ENCODE results near the gene CALB2. TPM values are rescaled to one million over a fixed set of nuclear protein-coding genes. Genes with fewer than 3 reads are reported as not detected.

The CALB2 gene
- total and polyA plus RNA-seq, 2 donors (not counting 1 experiment from before 2014, with no cell fraction given), result not detected

DNA sequence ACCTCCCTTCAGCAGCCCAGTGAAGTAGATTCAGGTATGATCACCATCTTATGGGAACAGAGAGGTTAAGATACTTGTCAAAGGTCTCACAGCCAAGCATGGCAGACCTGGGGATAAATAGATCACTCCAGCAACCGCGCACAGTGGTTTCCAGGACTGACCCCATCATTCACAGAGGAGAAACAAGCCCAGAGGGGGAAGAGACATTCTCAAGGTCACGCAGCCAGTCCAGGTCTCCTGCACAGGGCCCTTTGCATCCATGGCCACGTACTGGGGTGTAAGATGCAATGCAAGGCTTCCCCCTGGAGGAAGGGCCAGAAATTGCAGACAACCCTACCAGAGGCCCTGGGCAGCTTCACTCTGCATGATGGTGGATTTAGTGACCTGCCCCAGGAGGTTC is 63.4 kb downstream of the CALB2 start:
- H3K27ac ChIP-seq (ENCODE audit: low read length in 2 of 2), result no peak overlapping the region
- intact Hi-C loops (cut with micrococcal nuclease), result no loop called here
- no peak overlapping the region for H3K4me2 ChIP-seq (replicated peaks; ENCODE audit: low read depth, low read length, poor library complexity, severe bottlenecking)
- H3K9ac ChIP-seq (ENCODE audit: low read length), result no peak overlapping the region
- no peaks in the 10 kb centered on the region for H3K79me2 ChIP-seq (ENCODE audit: control insufficient read depth, insufficient read depth, low read length)
- H3K27me3 ChIP-seq (replicated peaks in 1 of 4; ENCODE audit: control extremely low read depth in 1 of 4, control insufficient read depth in 3 of 4, insufficient read depth in 4 of 4, low read length in 3 of 4), result peaks cover 0 to 29% (median 5%) of the 10 kb centered on the region in 4 experiments
- H3K9me3 ChIP-seq (ENCODE audit: control extremely low read depth in 1 of 3, control insufficient read depth in 2 of 3, insufficient read depth in 1 of 3, low read length in 2 of 3), result peaks cover 0 to 9% (median 0%) of the 10 kb centered on the region in 3 donors
- DNase-seq, result peak; percentile 33
- no peaks in the 10 kb centered on the region for H3K9me3 Mint-ChIP-seq (ENCODE audit: insufficient read depth)
- WGBS (ENCODE audit: insufficient coverage), result 40% methylated on average over 1 of the region's 4 CpGs
- H4K20me1 ChIP-seq (ENCODE audit: control insufficient read depth, insufficient read depth, low read length, poor library complexity, severe bottlenecking), result no peaks in the 10 kb centered on the region
- no peak overlapping the region for H3K4me3 ChIP-seq (ENCODE audit: control extremely low read depth in 1 of 5, extremely low read depth in 1 of 5, insufficient read depth in 1 of 5, low read depth in 2 of 5, low read length in 4 of 5)
- no peak overlapping the region for H3K27ac Mint-ChIP-seq
- TF ChIP-seq EZH2 (IDR thresholded peaks at IDR 0.05; ENCODE audit: borderline replicate concordance, insufficient read depth, low read depth, low read length, poor library complexity, severe bottlenecking), result no peak
- TF ChIP-seq, protein P1, sequence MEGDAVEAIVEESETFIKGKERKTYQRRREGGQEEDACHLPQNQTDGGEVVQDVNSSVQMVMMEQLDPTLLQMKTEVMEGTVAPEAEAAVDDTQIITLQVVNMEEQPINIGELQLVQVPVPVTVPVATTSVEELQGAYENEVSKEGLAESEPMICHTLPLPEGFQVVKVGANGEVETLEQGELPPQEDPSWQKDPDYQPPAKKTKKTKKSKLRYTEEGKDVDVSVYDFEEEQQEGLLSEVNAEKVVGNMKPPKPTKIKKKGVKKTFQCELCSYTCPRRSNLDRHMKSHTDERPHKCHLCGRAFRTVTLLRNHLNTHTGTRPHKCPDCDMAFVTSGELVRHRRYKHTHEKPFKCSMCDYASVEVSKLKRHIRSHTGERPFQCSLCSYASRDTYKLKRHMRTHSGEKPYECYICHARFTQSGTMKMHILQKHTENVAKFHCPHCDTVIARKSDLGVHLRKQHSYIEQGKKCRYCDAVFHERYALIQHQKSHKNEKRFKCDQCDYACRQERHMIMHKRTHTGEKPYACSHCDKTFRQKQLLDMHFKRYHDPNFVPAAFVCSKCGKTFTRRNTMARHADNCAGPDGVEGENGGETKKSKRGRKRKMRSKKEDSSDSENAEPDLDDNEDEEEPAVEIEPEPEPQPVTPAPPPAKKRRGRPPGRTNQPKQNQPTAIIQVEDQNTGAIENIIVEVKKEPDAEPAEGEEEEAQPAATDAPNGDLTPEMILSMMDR (IDR thresholded peaks at IDR 0.05), result peak; percentile 43
- ATAC-seq (ENCODE audit: low read depth), result no peak
- H3K36me3 ChIP-seq (replicated peaks in 1 of 2; ENCODE audit: control extremely low read depth in 1 of 2, control insufficient read depth in 1 of 2, extremely low read depth in 1 of 2, insufficient read depth in 2 of 2, low read length in 1 of 2), result no peaks in the 10 kb centered on the region
- ChIA-PET POLR2A (no interaction called here), CTCF (interaction anchor here (2.7 kb wide), 1 partner anchor 9 kb away, joined by 14 read pairs; no protein-coding TSS in a partner anchor)
- H3K4me1 Mint-ChIP-seq, result peaks cover 4% of the 10 kb centered on the region
- peaks cover 0 to 4% of the 10 kb centered on the region in 2 donors for H3K4me1 ChIP-seq (ENCODE audit: control insufficient read depth in 2 of 2, insufficient read depth in 2 of 2, low read length in 2 of 2)
- H3K4me3 Mint-ChIP-seq, result no peak overlapping the region
- H3K27me3 Mint-ChIP-seq, result peaks cover 45% of the 10 kb centered on the region
- H2AFZ ChIP-seq (ENCODE audit: insufficient read depth, low read depth, low read length, poor library complexity, severe bottlenecking), result no peak overlapping the region

DNA sequence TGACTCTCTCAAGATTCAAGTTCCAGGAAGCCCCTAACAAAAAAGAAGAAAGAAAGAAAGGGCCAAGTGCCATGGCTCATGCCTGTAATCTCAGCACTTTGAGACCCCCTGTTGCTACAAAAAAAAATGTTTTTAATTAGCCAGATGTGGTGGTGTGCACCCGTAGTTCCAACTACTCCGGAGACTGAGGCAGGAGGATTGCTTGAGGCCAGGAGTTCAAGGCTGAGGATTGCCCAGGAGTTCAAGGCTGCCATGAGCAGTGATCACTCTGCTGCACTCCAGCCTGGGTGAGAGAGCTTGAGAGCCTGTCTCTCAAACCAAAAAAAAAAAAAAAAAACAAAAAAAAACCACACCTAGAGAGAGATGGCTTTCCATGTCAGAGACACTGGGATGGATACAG is 64.5 kb downstream of the CALB2 start:
- DNase-seq, result no peak
- no peak overlapping the region for H3K9ac ChIP-seq (ENCODE audit: low read length)
- no peak overlapping the region for H2AFZ ChIP-seq (ENCODE audit: insufficient read depth, low read depth, low read length, poor library complexity, severe bottlenecking)
- H3K4me1 ChIP-seq (ENCODE audit: control insufficient read depth in 2 of 2, insufficient read depth in 2 of 2, low read length in 2 of 2), result peaks cover 0 to 4% of the 10 kb centered on the region in 2 donors
- H3K27ac Mint-ChIP-seq, result no peak overlapping the region
- no peak for ATAC-seq (ENCODE audit: low read depth)
- no peak for TF ChIP-seq EZH2 (IDR thresholded peaks at IDR 0.05; ENCODE audit: borderline replicate concordance, insufficient read depth, low read depth, low read length, poor library complexity, severe bottlenecking)
- H3K4me3 Mint-ChIP-seq, result no peak overlapping the region
- no peak overlapping the region for H3K4me3 ChIP-seq (ENCODE audit: control extremely low read depth in 1 of 5, extremely low read depth in 1 of 5, insufficient read depth in 1 of 5, low read depth in 2 of 5, low read length in 4 of 5)
- ChIA-PET POLR2A (no interaction called here), CTCF (interaction anchor here (0.7 to 2.7 kb wide), 3 partner anchors 10 to 140 kb away, joined by 5 to 14 read pairs (median 6); no protein-coding TSS in a partner anchor)
- no peaks in the 10 kb centered on the region for H4K20me1 ChIP-seq (ENCODE audit: control insufficient read depth, insufficient read depth, low read length, poor library complexity, severe bottlenecking)
- no peak overlapping the region for H3K27ac ChIP-seq (ENCODE audit: low read length in 2 of 2)
- H3K4me2 ChIP-seq (replicated peaks; ENCODE audit: low read depth, low read length, poor library complexity, severe bottlenecking), result no peak overlapping the region
- intact Hi-C loops (cut with micrococcal nuclease), result no loop called here
- H3K27me3 Mint-ChIP-seq, result peaks cover 47% of the 10 kb centered on the region
- WGBS (ENCODE audit: insufficient coverage), result 88% methylated on average over 2 of the region's 2 CpGs
- no peaks in the 10 kb centered on the region for H3K36me3 ChIP-seq (replicated peaks in 1 of 2; ENCODE audit: control extremely low read depth in 1 of 2, control insufficient read depth in 1 of 2, extremely low read depth in 1 of 2, insufficient read depth in 2 of 2, low read length in 1 of 2)
- peaks cover 0 to 18% (median 0%) of the 10 kb centered on the region in 3 donors for H3K9me3 ChIP-seq (ENCODE audit: control extremely low read depth in 1 of 3, control insufficient read depth in 2 of 3, insufficient read depth in 1 of 3, low read length in 2 of 3)
- H3K9me3 Mint-ChIP-seq (ENCODE audit: insufficient read depth), result no peaks in the 10 kb centered on the region
- peaks cover 4% of the 10 kb centered on the region for H3K4me1 Mint-ChIP-seq
- H3K79me2 ChIP-seq (ENCODE audit: control insufficient read depth, insufficient read depth, low read length), result no peaks in the 10 kb centered on the region
- peaks cover 0 to 32% (median 5%) of the 10 kb centered on the region in 4 experiments for H3K27me3 ChIP-seq (replicated peaks in 1 of 4; ENCODE audit: control extremely low read depth in 1 of 4, control insufficient read depth in 3 of 4, insufficient read depth in 4 of 4, low read length in 3 of 4)
